Muscle layer of duodenum (tissue), 2 donors: Measurements from ENCODE around the gene UNC5B.

Experiments used
- H3K27ac ChIP-seq: one replicate; pipeline ENCODE4 v1.7.0; 2013; ENCODE audit warnings: mild to moderate bottlenecking, low read length
- H3K27me3 ChIP-seq: one replicate; pipeline ENCODE4 v1.7.0; 2013; ENCODE audit warnings: low read depth, mild to moderate bottlenecking, control low read depth, low read length
- H3K36me3 ChIP-seq, 2 donors: one replicate each; pipeline ENCODE4 v1.7.0; 2013; ENCODE audit warnings: low read length in 2 of 2, control low read depth in 1 of 2, mild to moderate bottlenecking in 1 of 2; ENCODE audit not compliant: insufficient read depth in 2 of 2, control insufficient read depth in 1 of 2
- H3K4me1 ChIP-seq, 2 donors: one replicate each; pipeline ENCODE4 v1.7.0; 2013; ENCODE audit warnings: low read length in 2 of 2, mild to moderate bottlenecking in 2 of 2, control low read depth in 1 of 2, moderate library complexity in 1 of 2; ENCODE audit not compliant: insufficient read depth in 2 of 2, control insufficient read depth in 1 of 2
- H3K4me3 ChIP-seq, 2 donors: one replicate each; pipeline ENCODE4 v1.7.0; 2013; ENCODE audit warnings: low read length in 2 of 2, low read depth in 1 of 2, mild to moderate bottlenecking in 1 of 2
- H3K9me3 ChIP-seq, 2 donors: one replicate each; pipeline ENCODE4 v1.7.0; 2013; ENCODE audit warnings: low read length in 2 of 2, control low read depth in 1 of 2, mild to moderate bottlenecking in 1 of 2; ENCODE audit not compliant: control insufficient read depth in 1 of 2
- donor health status: healthy.

Gene UNC5B

GRCh38 chr10:71337219-71337701 is 124.9 kb downstream of the UNC5B start:
- no peaks in the 10 kb centered on the region for H3K9me3 ChIP-seq
- H3K4me1 ChIP-seq = no peaks in the 10 kb centered on the region
- H3K27me3 ChIP-seq = no peaks in the 10 kb centered on the region
- H3K36me3 ChIP-seq = peaks cover 0 to 28% of the 10 kb centered on the region in 2 donors
- no peak overlapping the region for H3K27ac ChIP-seq
- no peak overlapping the region for H3K4me3 ChIP-seq

GRCh38 chr10:71338728-71339495 is 126.5 kb downstream of the UNC5B start:
- H3K36me3 ChIP-seq = peaks cover 0 to 28% of the 10 kb centered on the region in 2 donors
- H3K27ac ChIP-seq = no peak overlapping the region
- no peaks in the 10 kb centered on the region for H3K9me3 ChIP-seq
- H3K27me3 ChIP-seq = no peaks in the 10 kb centered on the region
- H3K4me3 ChIP-seq = no peak overlapping the region
- peaks cover 3 to 4% of the 10 kb centered on the region in 2 donors for H3K4me1 ChIP-seq

GRCh38 chr10:71339796-71340589 is 127.6 kb downstream of the UNC5B start:
- H3K4me1 ChIP-seq = peaks cover 3 to 4% of the 10 kb centered on the region in 2 donors
- no peak overlapping the region for H3K27ac ChIP-seq
- no peaks in the 10 kb centered on the region for H3K9me3 ChIP-seq
- no peaks in the 10 kb centered on the region for H3K27me3 ChIP-seq
- H3K36me3 ChIP-seq = peaks cover 0 to 28% of the 10 kb centered on the region in 2 donors
- H3K4me3 ChIP-seq = no peak overlapping the region

GRCh38 chr10:71342573-71343391 is 130.4 kb downstream of the UNC5B start:
- H3K36me3 ChIP-seq = peaks cover 0 to 26% of the 10 kb centered on the region in 2 donors
- H3K4me1 ChIP-seq = peaks cover 3 to 4% of the 10 kb centered on the region in 2 donors
- H3K27ac ChIP-seq = no peak overlapping the region

GRCh38 chr10:71343392-71343773 is 131.0 kb downstream of the UNC5B start:
- Histone ChIP-seq H3K9me3 (no peaks in the 10 kb centered on the region), H3K36me3 (peaks cover 0 to 23% of the 10 kb centered on the region in 2 donors), H3K4me3 (no peak overlapping the region), H3K4me1 (peaks cover 3 to 4% of the 10 kb centered on the region in 2 donors), H3K27me3 (no peaks in the 10 kb centered on the region), H3K27ac (no peak overlapping the region)

More at GRCh38 chr10:71342573-71343391, 130.4 kb downstream of the UNC5B start:
- H3K9me3 ChIP-seq = no peaks in the 10 kb centered on the region
- H3K4me3 ChIP-seq = no peak overlapping the region
- H3K27me3 ChIP-seq = no peaks in the 10 kb centered on the region

- Histone ChIP-seq H3K9me3 (no peaks in the 10 kb centered on the region), H3K4me3 (no peak overlapping the region), H3K4me1 (peaks cover 3 to 4% of the 10 kb centered on the region in 2 donors), H3K27ac (no peak overlapping the region), H3K27me3 (no peaks in the 10 kb centered on the region), H3K36me3 (peaks cover 0 to 14% of the 10 kb centered on the region in 2 donors)
Measured at GRCh38 chr10:71344154-71344925, 132.0 kb downstream of the UNC5B start.

GRCh38 chr10:71344993-71345480 is 132.7 kb downstream of the UNC5B start:
- H3K4me1 ChIP-seq = peaks cover 3 to 4% of the 10 kb centered on the region in 2 donors
- H3K27me3 ChIP-seq = no peaks in the 10 kb centered on the region
- peaks cover 0 to 8% of the 10 kb centered on the region in 2 donors for H3K36me3 ChIP-seq
- H3K4me3 ChIP-seq = no peak overlapping the region
- H3K27ac ChIP-seq = no peak overlapping the region
- no peaks in the 10 kb centered on the region for H3K9me3 ChIP-seq

GRCh38 chr10:71345694-71346093 is 133.3 kb downstream of the UNC5B start:
- Histone ChIP-seq H3K27ac (no peak overlapping the region), H3K36me3 (peaks cover 0 to 1% of the 10 kb centered on the region in 2 donors), H3K9me3 (no peaks in the 10 kb centered on the region), H3K4me3 (no peak overlapping the region), H3K4me1 (peaks cover 3 to 4% of the 10 kb centered on the region in 2 donors), H3K27me3 (no peaks in the 10 kb centered on the region)

- no peak overlapping the region for H3K4me3 ChIP-seq
- peaks cover 3 to 4% of the 10 kb centered on the region in 2 donors for H3K4me1 ChIP-seq
- no peak overlapping the region for H3K27ac ChIP-seq
- no peaks in the 10 kb centered on the region for H3K9me3 ChIP-seq
- no peaks in the 10 kb centered on the region for H3K27me3 ChIP-seq
- H3K36me3 ChIP-seq = no peaks in the 10 kb centered on the region
Measured at GRCh38 chr10:71346731-71347130, 134.4 kb downstream of the UNC5B start.

- H3K9me3 ChIP-seq = no peaks in the 10 kb centered on the region
- no peaks in the 10 kb centered on the region for H3K27me3 ChIP-seq
- H3K27ac ChIP-seq = no peak overlapping the region
- peaks cover 0 to 4% of the 10 kb centered on the region in 2 donors for H3K36me3 ChIP-seq
- no peak overlapping the region for H3K4me3 ChIP-seq
- peaks cover 3 to 4% of the 10 kb centered on the region in 2 donors for H3K4me1 ChIP-seq
Measured at GRCh38 chr10:71347587-71348395, 135.4 kb downstream of the UNC5B start.
